Kidney (tissue), 14 donors: ENCODE results near the gene DSCAML1. TPM values are rescaled to one million over a fixed set of nuclear protein-coding genes. Genes with fewer than 3 reads are reported as not detected.

Source experiments
- DNase-seq, 5 donors: peaks; one replicate each; pipeline ENCODE4 v3.0.0-alpha.2; 2013 to 2020
- FAIRE-seq: peaks from 2 replicates; lab custom pipeline; 2012; peaks lifted over from hg19 to GRCh38; lab: Jason Lieb, UNC
- H3K27ac ChIP-seq, 2 donors: one replicate each; pipeline ENCODE4 v1.7.0; 2013; ENCODE audit warnings: low read depth in 2 of 2, low read length in 2 of 2, inconsistent platforms in 1 of 2
- H3K27me3 ChIP-seq: one replicate; pipeline ENCODE4 v1.7.1; 2013; ENCODE audit warnings: low read length, inconsistent platforms; ENCODE audit not compliant: control insufficient read depth, insufficient read depth
- H3K36me3 ChIP-seq, 3 donors: one replicate each; pipeline versions ENCODE4 v1.7.0 to v1.7.1; 2013; ENCODE audit warnings: low read length in 3 of 3, control low read depth in 1 of 3, inconsistent platforms in 1 of 3; ENCODE audit not compliant: insufficient read depth in 3 of 3, control insufficient read depth in 2 of 3
- H3K4me1 ChIP-seq, 3 donors: one replicate each; pipeline versions ENCODE4 v1.7.0 to v1.7.1; 2013; ENCODE audit warnings: low read length in 3 of 3, inconsistent platforms in 1 of 3, low read depth in 1 of 3; ENCODE audit not compliant: control insufficient read depth in 2 of 3, insufficient read depth in 2 of 3
- H3K4me3 ChIP-seq, 3 donors: one replicate each; pipeline versions ENCODE4 v1.7.0 to v1.8.1; 2013; ENCODE audit warnings: low read length in 3 of 3, control low read depth in 1 of 3, inconsistent platforms in 1 of 3
- H3K9ac ChIP-seq, 3 donors: one replicate each; pipeline versions ENCODE4 v1.7.0 to v1.7.1; 2013; ENCODE audit warnings: low read length in 3 of 3, control low read depth in 1 of 3, inconsistent platforms in 1 of 3
- H3K9me3 ChIP-seq, 3 donors: one replicate each; pipeline versions ENCODE4 v1.7.0 to v1.7.1; 2013; ENCODE audit warnings: low read length in 3 of 3, control low read depth in 1 of 3, inconsistent platforms in 1 of 3; ENCODE audit not compliant: control insufficient read depth in 2 of 3, insufficient read depth in 1 of 3
- CTCF ChIP-seq: IDR thresholded peaks from 3 replicates; pipeline ENCODE4 v1.5.1; 2012; ENCODE audit warnings: mild to moderate bottlenecking, moderate library complexity, borderline replicate concordance; ENCODE audit not compliant: insufficient read depth; ENCODE audit errors: extremely low read depth
- intact Hi-C: fragments of 100-400 bp; cut with DNase I; formaldehyde crosslinking; loops from one replicate; pipeline ENCODE4 v1.11.1; 2022
- polyA plus RNA-seq: library from polyadenylated mRNA; stranded (reverse); fragments of 350-450 nt; fragmentation: Illumina TruSeq; extraction: RNeasy Lipid Tissue Mini Kit (QIAGEN cat#74804); gene quantifications from one replicate; pipeline ENCODE4 v1.2.3, GENCODE V29; 2014; ENCODE audit warnings: low read depth, low replicate concordance; ENCODE audit not compliant: insufficient read depth
- total RNA-seq: library from RNA; stranded (reverse); fragmentation: NEBNext Ultra II Directional; extraction: Animal tissue kit (Norgen Biotek cat#: 25700); gene quantifications from one replicate; pipeline ENCODE4 v1.2.1, GENCODE V29; 2021
- donor health status: control.
- donor health status: control.
- donor health status: control.
- donor health status: control.
- donor health status: control.
- donor health status: DM: yes; HTN: yes; CAD: no.
- donor health status: Normal renal cell carcinoma (clear cell type).

DSCAML1 gene
- total and polyA plus RNA-seq, 2 donors from 2014 or later, result 0.95 to 17.3 TPM

- H3K4me1 ChIP-seq, result no peaks in the 10 kb centered on the region
- no peak overlapping the region for H3K27ac ChIP-seq
- no peak overlapping the region for H3K9ac ChIP-seq
- H3K36me3 ChIP-seq, result no peaks in the 10 kb centered on the region
- no peak overlapping the region for H3K4me3 ChIP-seq
- intact Hi-C loops, result no loop called here
- DNase-seq, result no peak
- TF ChIP-seq CTCF, result no peak
- FAIRE-seq, result no peak
- no peaks in the 10 kb centered on the region for H3K9me3 ChIP-seq
- no peaks in the 10 kb centered on the region for H3K27me3 ChIP-seq
Measured at GRCh38 chr11:117591316-117592039, 205.5 kb downstream of the DSCAML1 start.

- H3K9me3 ChIP-seq, result no peaks in the 10 kb centered on the region
- intact Hi-C loops, result no loop called here
- no peaks in the 10 kb centered on the region for H3K27me3 ChIP-seq
- no peak for DNase-seq
- H3K9ac ChIP-seq, result no peak overlapping the region
- H3K36me3 ChIP-seq, result no peaks in the 10 kb centered on the region
- no peak overlapping the region for H3K4me3 ChIP-seq
- H3K4me1 ChIP-seq, result no peaks in the 10 kb centered on the region
- no peak for TF ChIP-seq CTCF
- FAIRE-seq, result no peak
- no peak overlapping the region for H3K27ac ChIP-seq
Measured at GRCh38 chr11:117589063-117589462, 208.0 kb downstream of the DSCAML1 start.

GRCh38 chr11:117588166-117588810 lies 208.7 kb downstream of the DSCAML1 start:
- no peak overlapping the region for H3K4me3 ChIP-seq
- FAIRE-seq (no peak), DNase-seq (no peak)
- H3K36me3 ChIP-seq, result no peaks in the 10 kb centered on the region
- TF ChIP-seq CTCF, result no peak
- H3K27me3 ChIP-seq, result no peaks in the 10 kb centered on the region
- no peak overlapping the region for H3K27ac ChIP-seq
- intact Hi-C loops, result no loop called here
- no peak overlapping the region for H3K9ac ChIP-seq
- H3K4me1 ChIP-seq, result no peaks in the 10 kb centered on the region
- H3K9me3 ChIP-seq, result no peaks in the 10 kb centered on the region
